Bronchial epithelial cell (primary cell): ENCODE results near the gene CD7. TPM values are rescaled to one million over a fixed set of nuclear protein-coding genes. Genes with fewer than 3 reads are reported as not detected.

Experiments
- DNase-seq: peaks from one replicate; pipeline ENCODE4 v3.0.0-alpha.2; 2010; ENCODE audit warnings: low read depth
- FAIRE-seq: peaks from 2 replicates; lab custom pipeline; 2011; peaks lifted over from hg19 to GRCh38; lab: Jason Lieb, UNC
- H3K27me3 ChIP-seq: 2 replicates; pipeline ENCODE4 v1.5.1; 2011; ENCODE audit warnings: low read length; ENCODE audit not compliant: control insufficient read depth, insufficient read depth
- H3K36me3 ChIP-seq: 2 replicates; pipeline ENCODE4 v1.5.1; 2011; ENCODE audit warnings: low read length; ENCODE audit not compliant: control insufficient read depth, insufficient read depth
- H3K4me3 ChIP-seq: 2 replicates; pipeline ENCODE4 v1.5.1; 2011; ENCODE audit warnings: mild to moderate bottlenecking, low read depth, low read length, control low read depth
- total RNA-seq: library from RNA; depleted of rRNA; stranded (reverse); fragments of >200 nt; gene quantifications from 2 replicates; pipeline ENCODE4 v1.2.1, GENCODE V29; 2014
- TF ChIP-seq, protein P1 (sequence below): IDR thresholded peaks from 2 replicates; pipeline ENCODE4 v1.5.1; 2011; ENCODE audit warnings: mild to moderate bottlenecking, moderate library complexity, low read length, control low read depth, inconsistent platforms; ENCODE audit not compliant: insufficient read depth, severe bottlenecking

CD7 gene
- total RNA-seq, 1 donor from 2014 or later = not detected

DNA sequence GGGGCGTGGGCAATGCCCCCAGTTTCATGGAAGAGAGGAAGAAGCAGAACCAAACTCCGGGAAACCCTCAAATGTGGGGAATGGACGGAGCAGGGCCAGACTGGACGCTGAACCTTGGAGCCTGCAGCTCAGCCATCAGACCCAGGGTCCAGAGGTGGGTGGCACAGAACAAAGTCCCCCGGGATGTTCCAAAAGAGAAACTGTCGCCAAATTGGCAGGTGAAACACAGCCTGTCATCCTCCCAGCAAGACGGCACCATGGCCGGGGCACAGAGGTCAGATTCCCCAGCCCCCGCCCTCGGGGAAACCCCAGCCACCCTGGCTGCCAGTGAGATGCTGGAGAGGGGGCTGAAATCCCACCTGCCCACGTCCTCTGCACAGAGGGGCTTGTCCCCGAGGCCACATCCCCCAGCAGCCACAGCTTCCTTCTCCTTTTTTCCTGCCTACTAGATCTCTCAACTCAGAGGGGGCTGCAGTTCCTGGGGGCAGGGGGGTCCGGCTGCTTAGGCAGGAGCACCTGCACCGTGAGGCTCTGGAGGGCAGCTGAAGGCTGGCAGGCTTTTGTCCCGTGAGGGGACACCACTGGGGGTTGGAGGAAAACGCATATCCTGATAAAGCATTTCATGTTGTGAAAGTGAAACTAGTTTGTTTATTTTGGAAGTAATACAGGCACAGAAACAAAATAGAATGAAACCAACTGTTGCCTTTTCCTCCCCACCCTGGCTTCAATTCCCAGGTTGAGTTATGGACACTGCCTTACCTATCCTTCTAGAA, 17.4 kb upstream of the CD7 start:
- peaks cover 5% of the 10 kb centered on the region for H3K27me3 ChIP-seq
- no peak for FAIRE-seq
- DNase-seq = peak; percentile 20
- TF ChIP-seq, protein P1, sequence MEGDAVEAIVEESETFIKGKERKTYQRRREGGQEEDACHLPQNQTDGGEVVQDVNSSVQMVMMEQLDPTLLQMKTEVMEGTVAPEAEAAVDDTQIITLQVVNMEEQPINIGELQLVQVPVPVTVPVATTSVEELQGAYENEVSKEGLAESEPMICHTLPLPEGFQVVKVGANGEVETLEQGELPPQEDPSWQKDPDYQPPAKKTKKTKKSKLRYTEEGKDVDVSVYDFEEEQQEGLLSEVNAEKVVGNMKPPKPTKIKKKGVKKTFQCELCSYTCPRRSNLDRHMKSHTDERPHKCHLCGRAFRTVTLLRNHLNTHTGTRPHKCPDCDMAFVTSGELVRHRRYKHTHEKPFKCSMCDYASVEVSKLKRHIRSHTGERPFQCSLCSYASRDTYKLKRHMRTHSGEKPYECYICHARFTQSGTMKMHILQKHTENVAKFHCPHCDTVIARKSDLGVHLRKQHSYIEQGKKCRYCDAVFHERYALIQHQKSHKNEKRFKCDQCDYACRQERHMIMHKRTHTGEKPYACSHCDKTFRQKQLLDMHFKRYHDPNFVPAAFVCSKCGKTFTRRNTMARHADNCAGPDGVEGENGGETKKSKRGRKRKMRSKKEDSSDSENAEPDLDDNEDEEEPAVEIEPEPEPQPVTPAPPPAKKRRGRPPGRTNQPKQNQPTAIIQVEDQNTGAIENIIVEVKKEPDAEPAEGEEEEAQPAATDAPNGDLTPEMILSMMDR = no peak
- no peaks in the 10 kb centered on the region for H3K36me3 ChIP-seq
- H3K4me3 ChIP-seq = peak overlapping the region; percentile 8

GRCh38 chr17:82334204-82334621, 16.8 kb upstream of the CD7 start:
- H3K4me3 ChIP-seq = peak overlapping the region; percentile 1
- no peaks in the 10 kb centered on the region for H3K36me3 ChIP-seq
- peaks cover 6% of the 10 kb centered on the region for H3K27me3 ChIP-seq
- no peak for FAIRE-seq
- DNase-seq = no peak
- TF ChIP-seq, protein P1 = no peak

DNA sequence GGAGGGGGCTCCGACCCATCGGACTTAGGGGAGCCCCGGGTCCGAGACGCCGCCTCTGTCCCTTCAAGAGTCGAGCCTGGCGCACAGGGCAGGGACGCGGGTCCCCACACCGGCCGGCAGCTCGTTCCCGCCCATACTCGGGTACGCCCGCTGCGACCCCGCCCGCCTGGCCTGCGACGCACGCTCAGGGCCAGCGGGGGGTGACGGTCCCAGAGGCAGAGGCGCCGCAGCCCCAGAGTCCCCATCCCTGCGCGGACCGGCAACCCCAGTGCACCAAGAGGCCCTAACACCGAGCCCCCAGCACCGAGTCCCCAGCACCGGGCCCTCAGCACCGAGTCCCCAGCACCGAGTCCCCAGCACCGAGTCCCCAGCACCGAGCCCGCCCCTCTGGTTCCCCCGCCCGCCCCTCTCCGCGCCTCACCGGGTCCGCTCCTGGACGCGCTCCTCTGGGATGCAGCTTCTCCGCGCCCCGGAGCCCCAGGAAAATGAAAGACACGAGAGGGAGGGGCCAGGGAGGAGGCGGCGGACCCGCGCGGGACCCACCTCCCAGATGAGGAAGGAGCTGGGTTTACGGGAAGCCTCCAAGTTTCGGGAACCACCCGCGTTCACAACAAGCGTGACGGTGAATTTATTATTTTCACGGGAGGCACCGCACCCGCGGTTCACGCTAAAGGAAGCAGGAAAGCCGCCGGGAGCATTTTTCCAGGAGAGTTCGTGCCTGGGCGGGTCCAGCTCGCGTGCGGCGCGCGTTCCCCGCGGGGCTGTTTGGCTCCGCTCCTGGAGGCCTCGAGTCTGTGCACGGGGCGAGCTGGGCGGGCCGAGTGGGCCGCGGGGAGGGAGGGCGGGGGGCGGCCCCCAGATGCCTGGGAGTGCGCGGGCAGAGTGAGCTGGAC, 16.1 kb upstream of the CD7 start, which contains the start of gene SECTM1:
TSS of gene SECTM1 (minus strand) at position 488 of the 893 bp plus-strand sequence. CDS start 6,526 bp downstream, outside the sequence.
- Histone ChIP-seq H3K27me3 (peaks cover 6% of the 10 kb centered on the region), H3K36me3 (no peaks in the 10 kb centered on the region), H3K4me3 (peak within 1 kb of the TSS; percentile 33)
- DNase-seq (no peak), FAIRE-seq (no peak)
- TF ChIP-seq, protein P1 = no peak

- Histone ChIP-seq H3K36me3 (no peaks in the 10 kb centered on the region), H3K27me3 (peaks cover 6% of the 10 kb centered on the region), H3K4me3 (peak overlapping the region; percentile 33)
- DNase-seq (peak; percentile 40), FAIRE-seq (no peak)
- TF ChIP-seq, protein P1 = no peak
These were observed 15.4 kb upstream of the CD7 start for GRCh38 chr17:82332669-82333278.

DNA sequence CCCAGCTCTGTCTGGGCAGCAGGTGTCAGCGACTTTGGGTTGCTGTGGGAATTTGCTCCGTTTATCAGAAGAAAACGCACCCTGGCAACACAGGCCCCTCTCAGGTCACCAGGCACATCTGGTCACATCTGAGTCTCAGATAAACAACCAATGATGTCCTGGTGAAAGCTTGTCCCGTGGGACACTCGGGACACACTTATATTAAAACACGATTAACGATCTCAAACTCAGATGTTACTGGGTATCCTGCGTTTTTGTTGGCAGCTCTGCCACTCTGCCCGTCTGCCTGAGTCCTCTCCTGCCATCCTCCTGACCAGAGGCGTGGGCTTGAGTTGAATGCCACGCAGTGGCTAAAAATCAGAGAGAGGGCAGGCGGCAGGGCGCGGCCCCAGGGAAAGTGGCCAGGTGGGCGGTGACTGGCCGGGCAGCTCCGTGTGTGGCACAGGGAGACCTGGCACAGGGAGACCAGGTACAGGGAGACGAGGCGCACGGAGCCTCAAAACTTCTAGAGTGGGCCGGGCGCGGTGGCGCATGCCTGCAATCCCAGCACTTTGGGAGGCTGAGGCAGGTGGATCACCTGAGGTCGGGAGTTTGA, 14.0 kb upstream of the CD7 start:
- TF ChIP-seq, protein P1 = no peak
- H3K27me3 ChIP-seq = peaks cover 6% of the 10 kb centered on the region
- FAIRE-seq = no peak
- no peak overlapping the region for H3K4me3 ChIP-seq
- H3K36me3 ChIP-seq = no peaks in the 10 kb centered on the region
- no peak for DNase-seq
